HG02840 (cell line): ENCODE measurements around the gene CSNK1D.

Source experiments
- ATAC-seq: cut with Tn5 transposase; IDR thresholded peaks from one replicate; pipeline ENCODE4 v1.9.1; 2021; ENCODE audit warnings: mild to moderate bottlenecking, moderate library complexity, moderate number of reproducible peaks; ENCODE audit not compliant: unreplicated experiment, low FRiP score

The CSNK1D gene

GRCh38 chr17:82273327-82274133 is at the start of gene CSNK1D:
Gene CSNK1D, minus strand, starts transcription at chr17:82273700. Its CDS starts 319 bp downstream, at chr17:82273381.
- ATAC-seq: peak; percentile 65

- ATAC-seq: no peak
Observed at GRCh38 chr17:82322526-82323453, 49.3 kb upstream of the CSNK1D start.

- ATAC-seq: no peak
Observed at GRCh38 chr17:82321947-82322466, 48.5 kb upstream of the CSNK1D start.

GRCh38 chr17:82320956-82321927 is 47.7 kb upstream of the CSNK1D start:
- ATAC-seq: no peak

- ATAC-seq: no peak
Observed at GRCh38 chr17:82320140-82320840, 46.8 kb upstream of the CSNK1D start.

GRCh38 chr17:82319619-82320062 is 46.1 kb upstream of the CSNK1D start:
- ATAC-seq: no peak

GRCh38 chr17:82318772-82319606 is 45.5 kb upstream of the CSNK1D start:
- no peak for ATAC-seq

- no peak for ATAC-seq
Observed at GRCh38 chr17:82318169-82318498, 44.6 kb upstream of the CSNK1D start.

- no peak for ATAC-seq
Observed at GRCh38 chr17:82317394-82318168, 44.1 kb upstream of the CSNK1D start, which contains the start of gene CD7. Gene CD7, minus strand, starts transcription at chr17:82317608. Its CDS starts 113 bp downstream, at chr17:82317495.

GRCh38 chr17:82316651-82317393 is 43.3 kb upstream of the CSNK1D start:
- ATAC-seq: no peak

- ATAC-seq: no peak
Observed at GRCh38 chr17:82315703-82316358, 42.3 kb upstream of the CSNK1D start.

- ATAC-seq: no peak
Observed at GRCh38 chr17:82314727-82315605, 41.5 kb upstream of the CSNK1D start.

- no peak for ATAC-seq
Observed at GRCh38 chr17:82314012-82314726, 40.7 kb upstream of the CSNK1D start.

- ATAC-seq: no peak
Observed at GRCh38 chr17:82313195-82314011, 39.9 kb upstream of the CSNK1D start.
